Kasumi-1 (cell line): Measurements from ENCODE around the gene NCF4.

ENCODE experiments used
- DNase-seq, 2 experiments: peaks; one replicate each; lab custom pipeline; 2025; lab: John Stamatoyannopoulos, UW

NCF4 gene

GRCh38 chr22:36922105-36922608, 61.4 kb downstream of the NCF4 start:
- no peak for DNase-seq

- DNase-seq, result no peak
Observed at GRCh38 chr22:36922711-36923110, 61.9 kb downstream of the NCF4 start.

GRCh38 chr22:36923131-36923788, 62.5 kb downstream of the NCF4 start:
- no peak for DNase-seq

- no peak for DNase-seq
Observed at GRCh38 chr22:36924151-36924698, 63.4 kb downstream of the NCF4 start.

- no peak for DNase-seq
Observed at GRCh38 chr22:36925388-36926290, 64.8 kb downstream of the NCF4 start.

GRCh38 chr22:36926309-36926708, 65.5 kb downstream of the NCF4 start:
- DNase-seq, result no peak

- no peak for DNase-seq
Observed at GRCh38 chr22:36926721-36927435, 66.1 kb downstream of the NCF4 start.
